ENCODE measurements around the gene MGA. TPM values are rescaled to one million over a fixed set of nuclear protein-coding genes. Genes with fewer than 3 reads are reported as not detected.
A peak's percentile ranks its signal among the peaks of the same experiment; 100 is the strongest.

MGA gene
- 4.3 to 6.3 TPM (median 5.4 TPM) in 3 replicates for polyA plus RNA-seq
- 31.5 TPM for polyA plus RNA-seq (2011; ENCODE audit: low read depth)
- polyA plus RNA-seq (2011; cell fraction: cytosol; rRNA removed), result 1.5 and 3.5 TPM in 2 replicates
- 10.5 and 11.8 TPM in 2 replicates for polyA plus RNA-seq (2011; cell fraction: nucleus; rRNA removed)
- 4.7 and 5.0 TPM in 2 replicates for polyA plus RNA-seq (2012; ENCODE audit: low replicate concordance)
- 16.6 to 38.9 TPM (median 24.9 TPM) in 3 replicates for polyA minus RNA-seq
- 8.8 TPM for polyA minus RNA-seq (2011; cell fraction: cytosol; rRNA and poly(A)+ RNA removed)
- polyA minus RNA-seq (2011; cell fraction: nucleus; rRNA and poly(A)+ RNA removed), result 29.1 and 58.6 TPM in 2 replicates

GRCh38 chr15:41660235-41661077, at the start of gene MGA:
Gene MGA, plus strand, starts transcription at chr15:41660405.
- Histone ChIP-seq H2AFZ (ENCODE audit: control insufficient read depth, low read length) (peak within 1 kb of the TSS; percentile 84), H3K27ac (ENCODE audit: control insufficient read depth, insufficient read depth, low read length) (peak within 1 kb of the TSS; percentile 25), H3K9me3 (ENCODE audit: control insufficient read depth, low read depth, low read length) (no peaks in the 10 kb centered on the region), H3K36me3 (ENCODE audit: control insufficient read depth in 2 of 2, extremely low read depth in 1 of 2, insufficient read depth in 2 of 2, low read length in 2 of 2) (no peaks in the 10 kb centered on the region), H3K4me1 (ENCODE audit: control insufficient read depth, extremely low read depth, insufficient read depth, low read length) (peaks cover 21% of the 10 kb centered on the region), H4K20me1 (ENCODE audit: control insufficient read depth, extremely low read depth, insufficient read depth, low read length) (no peaks in the 10 kb centered on the region), H3K4me2 (ENCODE audit: control insufficient read depth, extremely low read depth, insufficient read depth, low read depth, low read length) (peak within 1 kb of the TSS; percentile 94), H3K27me3 (ENCODE audit: control insufficient read depth, extremely low read depth, insufficient read depth, low read length) (peaks cover 13% of the 10 kb centered on the region), H3K9ac (ENCODE audit: control insufficient read depth, extremely low read depth, insufficient read depth, low read length) (peak within 1 kb of the TSS; percentile 46), H3K4me3 (ENCODE audit: control insufficient read depth in 2 of 3, extremely low read depth in 1 of 3, insufficient read depth in 2 of 3, low read depth in 1 of 3, low read length in 3 of 3) (peak within 1 kb of the TSS; percentile 46 to 78 (median 64)), H3K9me1 (ENCODE audit: control insufficient read depth, extremely low read depth, insufficient read depth, low read length) (no peaks in the 10 kb centered on the region), H3K79me2 (ENCODE audit: control insufficient read depth, insufficient read depth, low read length) (peaks cover 28% of the 10 kb centered on the region)
- DNase-seq (ENCODE audit: low read depth, low spot score), result peak; percentile 25
- dilution Hi-C loops (cut with MboI; ENCODE audit: extremely low pct_ligation_motif_present, low sequenced_read_pairs), result no loop called here
- FAIRE-seq, result peak; percentile 53
- TF ChIP-seq EZH2 (IDR thresholded peaks at IDR 0.05; ENCODE audit: low read length) (no peak), CTCF (optimal IDR thresholded peaks at IDR 0.05 in 1 of 3, IDR thresholded peaks at IDR 0.05 in 1 of 3, conservative IDR thresholded peaks at IDR 0.05 in 1 of 3; ENCODE audit: extremely low read depth in 1 of 3, insufficient read depth in 2 of 3, low read length in 3 of 3) (peak in 1 of 3 experiments; percentile 28)

GRCh38 chr15:41620536-41621199, 39.5 kb upstream of the MGA start:
- H3K79me2 ChIP-seq (ENCODE audit: control insufficient read depth, insufficient read depth, low read length), result no peaks in the 10 kb centered on the region
- peak overlapping the region; percentile 46 to 78 (median 63) for H3K4me3 ChIP-seq (ENCODE audit: control insufficient read depth in 2 of 3, extremely low read depth in 1 of 3, insufficient read depth in 2 of 3, low read depth in 1 of 3, low read length in 3 of 3)
- no peaks in the 10 kb centered on the region for H3K9me3 ChIP-seq (ENCODE audit: control insufficient read depth, low read depth, low read length)
- TF ChIP-seq CTCF (optimal IDR thresholded peaks at IDR 0.05 in 1 of 3, IDR thresholded peaks at IDR 0.05 in 1 of 3, conservative IDR thresholded peaks at IDR 0.05 in 1 of 3; ENCODE audit: extremely low read depth in 1 of 3, insufficient read depth in 2 of 3, low read length in 3 of 3) (no peak), EZH2 (IDR thresholded peaks at IDR 0.05; ENCODE audit: low read length) (no peak)
- H3K9ac ChIP-seq (ENCODE audit: control insufficient read depth, extremely low read depth, insufficient read depth, low read length), result peak overlapping the region; percentile 33
- peak overlapping the region; percentile 98 for H2AFZ ChIP-seq (ENCODE audit: control insufficient read depth, low read length)
- dilution Hi-C loops (cut with MboI; ENCODE audit: extremely low pct_ligation_motif_present, low sequenced_read_pairs), result no loop called here
- no peak for FAIRE-seq
- H3K4me1 ChIP-seq (ENCODE audit: control insufficient read depth, extremely low read depth, insufficient read depth, low read length), result peaks cover 6% of the 10 kb centered on the region
- no peaks in the 10 kb centered on the region for H4K20me1 ChIP-seq (ENCODE audit: control insufficient read depth, extremely low read depth, insufficient read depth, low read length)
- H3K9me1 ChIP-seq (ENCODE audit: control insufficient read depth, extremely low read depth, insufficient read depth, low read length), result no peaks in the 10 kb centered on the region
- peaks cover 7% of the 10 kb centered on the region for H3K27me3 ChIP-seq (ENCODE audit: control insufficient read depth, extremely low read depth, insufficient read depth, low read length)
- H3K27ac ChIP-seq (ENCODE audit: control insufficient read depth, insufficient read depth, low read length), result no peak overlapping the region
- no peak for DNase-seq (ENCODE audit: low read depth, low spot score)
- H3K36me3 ChIP-seq (ENCODE audit: control insufficient read depth in 2 of 2, extremely low read depth in 1 of 2, insufficient read depth in 2 of 2, low read length in 2 of 2), result no peaks in the 10 kb centered on the region
- peak overlapping the region; percentile 90 for H3K4me2 ChIP-seq (ENCODE audit: control insufficient read depth, extremely low read depth, insufficient read depth, low read depth, low read length)

Data from keratinocyte (primary cell).